Measurements from ENCODE around the gene KRT23.

Gene KRT23

DNA sequence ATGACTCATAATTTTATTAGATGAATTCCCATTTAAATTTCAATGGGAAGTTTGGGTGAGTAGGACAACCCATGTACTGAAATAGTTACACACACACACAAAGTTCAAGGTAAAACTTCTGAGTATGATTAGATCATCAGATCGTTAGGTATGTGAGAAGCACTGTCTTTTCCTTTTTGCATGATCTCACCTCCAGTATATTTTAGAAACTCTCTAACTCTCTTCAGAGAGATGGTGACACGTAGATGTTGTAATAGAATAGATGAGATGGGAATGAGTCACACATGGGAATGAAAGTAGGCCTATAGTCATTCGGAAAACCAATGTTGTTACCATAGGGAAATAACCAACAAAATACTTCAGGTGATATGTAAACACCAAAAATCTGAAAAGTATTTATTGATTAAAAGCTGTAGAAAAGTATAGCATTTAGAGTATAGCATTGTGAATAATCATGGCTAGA, 22.2 kb downstream of the KRT23 start:
- FAIRE-seq (no peak), DNase-seq (ENCODE audit: insufficient read length, low spot score) (no peak)
- TF ChIP-seq PAX5 (IDR thresholded peaks at IDR 0.05; ENCODE audit: insufficient read depth, low read length, severe bottlenecking) (no peak), POLR2AphosphoS5 (IDR thresholded peaks at IDR 0.05; ENCODE audit: low read depth, low read length) (no peak), TAF1 (IDR thresholded peaks at IDR 0.05; ENCODE audit: low read depth, low read length) (no peak), SPI1 (IDR thresholded peaks at IDR 0.05; ENCODE audit: low read depth, low read length) (no peak), POU2F2 (IDR thresholded peaks at IDR 0.05; ENCODE audit: low read depth, low read length) (no peak), POLR2A (IDR thresholded peaks at IDR 0.05; ENCODE audit: low read depth, low read length) (no peak)

DNA sequence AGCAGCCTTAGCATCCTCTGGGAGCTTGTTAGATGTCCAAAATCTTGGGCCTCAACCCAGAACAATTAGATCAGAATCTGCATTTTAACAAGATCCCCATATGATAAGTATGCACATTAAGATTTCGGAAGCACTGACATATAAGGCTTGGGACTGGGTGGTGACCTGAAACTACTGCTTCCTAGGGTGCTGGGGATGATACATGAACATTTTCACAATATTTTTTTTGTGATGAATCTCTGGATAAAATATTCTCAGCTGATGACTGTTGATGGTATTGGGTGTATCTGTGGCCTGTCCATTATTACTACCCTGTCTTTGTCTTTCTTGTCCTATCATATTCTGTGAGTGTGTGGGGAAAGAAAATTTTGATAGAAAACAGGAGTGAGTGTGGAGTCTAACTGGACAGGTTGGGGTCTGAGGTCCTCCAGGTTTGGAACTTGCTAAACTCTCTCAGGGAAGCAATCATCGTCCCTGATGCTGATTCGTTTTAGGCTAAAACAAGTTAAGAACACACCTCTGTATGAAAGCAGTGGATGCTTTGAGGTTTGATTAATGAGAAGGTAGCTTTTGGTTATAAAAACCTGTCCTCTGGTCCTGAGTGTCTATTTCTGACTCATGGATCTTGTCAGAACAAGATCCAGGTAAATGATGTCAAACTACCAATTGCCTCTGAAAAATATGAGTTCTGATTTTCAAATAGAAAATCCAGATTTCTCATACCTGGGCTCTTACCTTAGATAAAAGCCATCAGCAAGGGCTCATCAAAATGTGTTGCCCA, 23.2 kb downstream of the KRT23 start:
- FAIRE-seq (no peak), DNase-seq (ENCODE audit: insufficient read length, low spot score) (no peak)
- TF ChIP-seq POU2F2 (IDR thresholded peaks at IDR 0.05; ENCODE audit: low read depth, low read length) (no peak), POLR2A (IDR thresholded peaks at IDR 0.05; ENCODE audit: low read depth, low read length) (no peak), TAF1 (IDR thresholded peaks at IDR 0.05; ENCODE audit: low read depth, low read length) (no peak), SPI1 (IDR thresholded peaks at IDR 0.05; ENCODE audit: low read depth, low read length) (no peak), POLR2AphosphoS5 (IDR thresholded peaks at IDR 0.05; ENCODE audit: low read depth, low read length) (no peak), PAX5 (IDR thresholded peaks at IDR 0.05; ENCODE audit: insufficient read depth, low read length, severe bottlenecking) (no peak)

DNA sequence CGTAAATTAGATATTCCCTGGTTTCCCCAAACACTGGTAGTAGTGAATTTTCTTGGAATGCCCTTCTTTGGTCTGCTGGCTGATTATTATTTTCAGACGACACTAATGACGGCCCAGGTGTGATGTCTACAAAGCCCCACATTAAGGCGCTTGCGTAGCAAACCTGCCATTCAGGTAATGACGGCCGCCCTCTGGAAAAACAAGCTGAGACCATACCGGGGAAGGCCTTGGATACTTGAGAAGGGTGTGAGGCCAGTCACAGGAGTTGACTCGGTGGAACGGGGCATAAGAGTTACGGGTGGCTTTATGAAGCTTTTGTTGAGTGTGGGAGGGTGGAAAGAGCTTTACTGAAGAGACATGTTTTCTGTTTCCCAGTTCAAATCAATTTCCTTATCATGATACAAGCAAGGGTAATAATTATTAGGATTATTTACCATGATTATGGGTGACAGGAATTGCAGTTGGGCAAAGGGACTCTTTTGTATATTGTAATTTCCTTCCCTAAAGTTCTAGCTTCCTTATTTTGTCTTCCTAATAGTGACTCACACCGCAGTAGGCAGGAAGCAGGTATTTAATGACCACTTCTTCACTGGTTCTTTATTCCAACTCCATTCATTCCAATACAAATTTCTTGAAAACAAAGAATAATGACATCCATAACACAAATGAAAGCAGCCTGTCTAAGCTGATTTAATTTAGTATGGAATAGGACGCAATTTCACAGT, 24.8 kb downstream of the KRT23 start:
- TF ChIP-seq POLR2A (IDR thresholded peaks at IDR 0.05; ENCODE audit: low read depth, low read length), result no peak
- no peak for TF ChIP-seq PAX5 (IDR thresholded peaks at IDR 0.05; ENCODE audit: insufficient read depth, low read length, severe bottlenecking)
- TF ChIP-seq POLR2AphosphoS5 (IDR thresholded peaks at IDR 0.05; ENCODE audit: low read depth, low read length), result no peak
- TF ChIP-seq SPI1 (IDR thresholded peaks at IDR 0.05; ENCODE audit: low read depth, low read length), result no peak
- TF ChIP-seq TAF1 (IDR thresholded peaks at IDR 0.05; ENCODE audit: low read depth, low read length), result no peak
- no peak for TF ChIP-seq POU2F2 (IDR thresholded peaks at IDR 0.05; ENCODE audit: low read depth, low read length)
- no peak for DNase-seq (ENCODE audit: insufficient read length, low spot score)
- FAIRE-seq, result no peak

DNA sequence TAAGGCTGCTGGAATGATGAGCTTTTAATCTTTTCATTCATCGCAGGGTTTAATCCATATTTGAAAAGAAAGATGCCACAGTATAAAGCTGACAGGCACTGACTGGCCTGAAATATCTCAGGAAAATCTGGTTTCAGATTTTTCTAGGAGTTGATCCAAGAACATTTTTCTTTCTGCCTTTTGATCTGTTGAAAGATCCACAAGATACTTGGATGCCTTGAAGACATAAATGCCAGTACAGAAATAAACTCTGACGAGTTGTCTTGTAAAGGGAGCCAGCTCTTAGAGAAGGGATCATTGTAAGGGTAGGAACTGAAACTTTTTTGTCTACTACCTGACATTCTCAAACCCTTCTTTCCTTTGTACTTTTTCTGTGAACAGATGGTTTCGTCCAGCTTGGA, 27.0 kb downstream of the KRT23 start:
- DNase-seq (ENCODE audit: insufficient read length, low spot score) (no peak), FAIRE-seq (no peak)
- no peak for TF ChIP-seq TAF1 (IDR thresholded peaks at IDR 0.05; ENCODE audit: low read depth, low read length)
- peak; percentile 42 for TF ChIP-seq SPI1 (IDR thresholded peaks at IDR 0.05; ENCODE audit: low read depth, low read length)

DNA sequence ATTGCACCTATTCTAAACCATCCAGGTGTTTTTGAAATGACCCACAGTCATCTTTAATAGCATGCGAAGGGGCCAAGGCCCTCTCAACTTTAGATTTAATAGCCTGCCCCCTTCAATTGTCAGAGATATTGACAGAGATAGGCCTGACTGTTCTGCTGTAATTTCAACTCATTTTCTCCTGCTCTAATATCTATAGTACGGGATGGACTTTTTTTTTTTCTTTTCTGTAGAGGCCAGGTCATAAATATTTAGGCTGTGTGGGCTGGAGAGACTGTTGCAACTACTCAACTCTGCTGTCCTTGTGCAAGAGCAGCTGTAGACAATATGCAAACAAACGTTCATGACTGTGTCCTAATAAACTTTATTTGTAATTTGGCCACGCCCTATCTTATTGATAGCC, 27.7 kb downstream of the KRT23 start:
- DNase-seq (ENCODE audit: insufficient read length, low spot score), result no peak
- FAIRE-seq, result no peak
- TF ChIP-seq POLR2A (IDR thresholded peaks at IDR 0.05; ENCODE audit: low read depth, low read length), result no peak
- no peak for TF ChIP-seq TAF1 (IDR thresholded peaks at IDR 0.05; ENCODE audit: low read depth, low read length)
- TF ChIP-seq SPI1 (IDR thresholded peaks at IDR 0.05; ENCODE audit: low read depth, low read length), result no peak
- no peak for TF ChIP-seq POLR2AphosphoS5 (IDR thresholded peaks at IDR 0.05; ENCODE audit: low read depth, low read length)
- TF ChIP-seq PAX5 (IDR thresholded peaks at IDR 0.05; ENCODE audit: insufficient read depth, low read length, severe bottlenecking), result no peak
- no peak for TF ChIP-seq POU2F2 (IDR thresholded peaks at IDR 0.05; ENCODE audit: low read depth, low read length)

DNA sequence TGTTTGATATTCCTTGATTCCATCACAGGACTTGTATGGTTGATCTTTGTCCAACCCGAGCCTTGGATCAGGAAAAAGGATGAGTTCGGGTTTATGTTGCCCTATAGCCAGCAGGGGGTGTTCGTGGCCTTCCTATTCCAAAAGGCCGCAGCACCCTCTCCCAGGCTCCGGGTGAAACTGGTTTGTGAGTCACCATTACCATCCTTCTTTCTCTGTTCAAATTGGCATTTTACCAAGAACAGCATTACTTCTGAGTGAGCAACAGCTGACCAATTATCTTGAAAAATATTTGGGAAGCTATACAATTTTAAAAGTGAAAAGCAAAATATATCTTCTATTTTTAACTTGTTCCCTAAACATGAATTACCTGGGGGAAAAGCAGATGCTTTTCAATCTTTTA, 28.1 kb downstream of the KRT23 start:
- TF ChIP-seq POU2F2 (IDR thresholded peaks at IDR 0.05; ENCODE audit: low read depth, low read length), result no peak
- DNase-seq (ENCODE audit: insufficient read length, low spot score), result peak; percentile 30
- peak; percentile 52 for FAIRE-seq

DNA sequence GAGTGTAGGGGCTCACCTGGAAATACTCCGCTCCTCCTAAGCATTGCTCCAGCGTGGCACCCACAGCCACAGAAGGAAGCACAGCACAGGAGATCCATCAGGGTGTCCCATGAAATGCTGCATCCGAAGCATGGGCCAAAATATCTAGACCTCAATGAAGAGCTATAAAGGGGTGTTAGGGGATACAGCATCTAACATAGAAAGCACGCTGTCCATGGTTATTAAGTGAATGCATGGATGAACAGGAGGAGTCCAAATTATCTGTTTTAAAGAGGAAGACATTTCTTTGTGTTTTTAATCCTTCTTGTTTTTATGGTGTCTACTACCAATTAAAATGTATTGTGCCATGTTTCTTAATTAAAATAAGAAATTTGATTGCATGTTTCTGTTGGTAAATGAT, 30.8 kb downstream of the KRT23 start:
- DNase-seq (ENCODE audit: insufficient read length, low spot score), result no peak
- TF ChIP-seq POU2F2 (IDR thresholded peaks at IDR 0.05; ENCODE audit: low read depth, low read length), result no peak
- no peak for TF ChIP-seq PAX5 (IDR thresholded peaks at IDR 0.05; ENCODE audit: insufficient read depth, low read length, severe bottlenecking)
- no peak for TF ChIP-seq SPI1 (IDR thresholded peaks at IDR 0.05; ENCODE audit: low read depth, low read length)
- no peak for TF ChIP-seq TAF1 (IDR thresholded peaks at IDR 0.05; ENCODE audit: low read depth, low read length)
- TF ChIP-seq POLR2A (IDR thresholded peaks at IDR 0.05; ENCODE audit: low read depth, low read length), result no peak
- no peak for TF ChIP-seq POLR2AphosphoS5 (IDR thresholded peaks at IDR 0.05; ENCODE audit: low read depth, low read length)
- FAIRE-seq, result no peak

DNA sequence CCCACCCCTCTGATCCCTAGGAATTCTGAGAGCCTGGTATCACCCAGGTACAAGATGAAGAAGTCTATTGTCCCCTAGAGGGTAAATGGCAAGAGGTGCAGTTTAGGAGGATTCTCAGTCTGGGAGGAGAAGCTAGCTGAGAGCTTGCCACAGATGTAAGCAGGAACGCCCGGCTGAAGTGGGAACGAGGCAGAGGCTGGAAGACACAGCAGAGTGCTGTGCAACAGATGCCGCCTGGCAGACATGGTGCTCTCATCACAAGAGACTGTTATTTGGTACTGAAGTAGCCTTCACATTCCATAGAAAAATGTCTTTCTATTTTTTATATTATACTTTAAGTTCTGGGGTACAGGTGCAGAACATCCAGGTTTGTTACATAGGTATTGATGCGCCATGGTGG, 32.1 kb downstream of the KRT23 start:
- no peak for DNase-seq (ENCODE audit: insufficient read length, low spot score)
- TF ChIP-seq TAF1 (IDR thresholded peaks at IDR 0.05; ENCODE audit: low read depth, low read length) (no peak), POU2F2 (IDR thresholded peaks at IDR 0.05; ENCODE audit: low read depth, low read length) (no peak), POLR2A (IDR thresholded peaks at IDR 0.05; ENCODE audit: low read depth, low read length) (no peak), SPI1 (IDR thresholded peaks at IDR 0.05; ENCODE audit: low read depth, low read length) (no peak), POLR2AphosphoS5 (IDR thresholded peaks at IDR 0.05; ENCODE audit: low read depth, low read length) (no peak), PAX5 (IDR thresholded peaks at IDR 0.05; ENCODE audit: insufficient read depth, low read length, severe bottlenecking) (no peak)
- FAIRE-seq, result no peak

DNA sequence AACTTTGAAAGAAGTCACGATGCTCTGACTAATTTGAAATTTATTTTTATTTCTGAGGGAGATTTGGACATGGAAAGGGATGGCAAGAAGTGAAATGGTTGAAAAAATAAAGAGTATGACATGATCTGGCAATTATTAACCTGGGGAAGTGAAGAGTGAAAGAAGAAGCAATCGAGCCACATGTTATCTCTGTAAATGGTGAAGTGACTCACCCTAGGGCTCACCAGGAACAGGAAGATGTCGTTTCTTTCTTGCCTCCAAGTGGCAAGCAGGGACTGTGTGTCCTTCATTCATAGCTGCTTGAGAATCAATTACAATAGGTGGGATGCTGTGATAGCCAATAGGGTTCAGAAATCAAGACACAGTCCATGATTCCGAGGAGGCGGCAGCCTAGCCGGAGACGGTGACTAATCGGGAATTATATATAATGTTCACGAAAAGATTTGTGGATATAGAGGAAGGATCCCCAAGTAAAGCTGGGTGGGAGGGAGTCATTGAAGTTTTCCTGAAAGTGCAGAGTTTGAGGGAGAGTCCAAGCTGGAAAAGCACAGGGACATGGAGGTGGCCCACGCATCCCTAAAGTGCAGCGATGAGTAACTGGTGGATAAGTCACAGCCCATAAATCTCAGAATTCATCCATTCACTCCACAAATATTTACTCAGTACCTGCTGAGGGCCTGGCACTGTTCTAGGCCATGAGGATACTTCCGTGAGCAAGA, 34.2 kb downstream of the KRT23 start:
- TF ChIP-seq POU2F2 (IDR thresholded peaks at IDR 0.05; ENCODE audit: low read depth, low read length) (no peak), POLR2A (IDR thresholded peaks at IDR 0.05; ENCODE audit: low read depth, low read length) (no peak), PAX5 (IDR thresholded peaks at IDR 0.05; ENCODE audit: insufficient read depth, low read length, severe bottlenecking) (no peak), POLR2AphosphoS5 (IDR thresholded peaks at IDR 0.05; ENCODE audit: low read depth, low read length) (no peak), SPI1 (IDR thresholded peaks at IDR 0.05; ENCODE audit: low read depth, low read length) (peak; percentile 36; the same call in 1 of the 2 replicates), TAF1 (IDR thresholded peaks at IDR 0.05; ENCODE audit: low read depth, low read length) (no peak)
- FAIRE-seq, result no peak

More for the DNA sequence above, 34.2 kb downstream of the KRT23 start:
- no peak for DNase-seq (ENCODE audit: insufficient read length, low spot score)
